Activated naive CD4-positive, alpha-beta T cell treated with anti-CD3 and anti-CD28 coated beads, Interleukin-2, amount 10 ng/mL, durations not matched to agents 7 days and 5 days (primary cell): ENCODE measurements around the gene CRP.
"Not testable (repeated sequence)": the region's sequence is repeated elsewhere in the genome, so short reads cannot be mapped to it uniquely, and the experiment has no call there.

ENCODE experiments used
- CTCF ChIA-PET: fragments of 350-600 bp; sonication (Branson Sonifier 250); formaldehyde crosslinking; loops from one replicate; lab custom pipeline; 2021; ENCODE audit warnings: antibody characterized with exemption; lab: Charles Lee
- DNase-seq: peaks from one replicate; pipeline ENCODE4 v3.0.0-alpha.2; 2020
- H3K27ac Mint-ChIP-seq: one replicate; pipeline ENCODE4 v1.8.0; 2021; ENCODE audit warnings: mild to moderate bottlenecking, moderate library complexity, mixed read lengths
- H3K27me3 Mint-ChIP-seq: one replicate; pipeline ENCODE4 v1.8.0; 2021; ENCODE audit warnings: mild to moderate bottlenecking, mixed read lengths
- H3K36me3 Mint-ChIP-seq: one replicate; pipeline ENCODE4 v1.8.0; 2021; ENCODE audit warnings: mixed read lengths
- H3K4me1 Mint-ChIP-seq: one replicate; pipeline ENCODE4 v1.8.0; 2021; ENCODE audit warnings: mixed read lengths
- H3K4me3 Mint-ChIP-seq: one replicate; pipeline ENCODE4 v1.8.0; 2021; ENCODE audit warnings: mild to moderate bottlenecking, moderate library complexity, mixed read lengths
- H3K9me3 Mint-ChIP-seq: one replicate; pipeline ENCODE4 v1.8.0; 2021; ENCODE audit warnings: mixed read lengths

CRP gene

GRCh38 chr1:159714529-159714928, at the start of gene CRP:
CRP (minus strand) TSS chr1:159714589; CDS start chr1:159714485, 104 bp downstream.
- CTCF ChIA-PET, result no interaction called here
- no peaks in the 10 kb centered on the region for H3K4me1 Mint-ChIP-seq
- peaks cover 9% of the 10 kb centered on the region for H3K27me3 Mint-ChIP-seq
- H3K4me3 Mint-ChIP-seq, result no peak within 1 kb of the TSS
- H3K27ac Mint-ChIP-seq, result no peak within 1 kb of the TSS
- no peak for DNase-seq
- H3K36me3 Mint-ChIP-seq, result no peaks in the 10 kb centered on the region
- H3K9me3 Mint-ChIP-seq, result peaks cover 11% of the 10 kb centered on the region

GRCh38 chr1:159763686-159764085, 49.3 kb upstream of the CRP start:
- Mint-ChIP-seq H3K27me3 (peaks cover 6% of the 10 kb centered on the region), H3K9me3 (no peaks in the 10 kb centered on the region), H3K4me1 (no peaks in the 10 kb centered on the region), H3K27ac (no peak overlapping the region), H3K4me3 (no peak overlapping the region), H3K36me3 (no peaks in the 10 kb centered on the region)
- CTCF ChIA-PET, result no interaction called here
- no peak for DNase-seq

- Mint-ChIP-seq H3K4me1 (no peaks in the 10 kb centered on the region), H3K9me3 (no peaks in the 10 kb centered on the region), H3K4me3 (no peak overlapping the region), H3K27me3 (peaks cover 4% of the 10 kb centered on the region), H3K27ac (no peak overlapping the region), H3K36me3 (no peaks in the 10 kb centered on the region)
- no peak for DNase-seq
- CTCF ChIA-PET, result no interaction called here
These were observed 42.0 kb upstream of the CRP start for GRCh38 chr1:159756397-159756796.

- Mint-ChIP-seq H3K36me3 (no peaks in the 10 kb centered on the region), H3K27ac (no peak overlapping the region), H3K4me1 (no peaks in the 10 kb centered on the region), H3K9me3 (no peaks in the 10 kb centered on the region), H3K4me3 (no peak overlapping the region), H3K27me3 (peaks cover 4% of the 10 kb centered on the region)
- CTCF ChIA-PET, result no interaction called here
- no peak for DNase-seq
These were observed 41.1 kb upstream of the CRP start for GRCh38 chr1:159755451-159756007.

- CTCF ChIA-PET, result no interaction called here
- Mint-ChIP-seq H3K27me3 (peaks cover 4% of the 10 kb centered on the region), H3K4me3 (no peak overlapping the region), H3K4me1 (no peaks in the 10 kb centered on the region), H3K27ac (no peak overlapping the region), H3K36me3 (no peaks in the 10 kb centered on the region), H3K9me3 (no peaks in the 10 kb centered on the region)
- DNase-seq, result no peak
These were observed 39.0 kb upstream of the CRP start for GRCh38 chr1:159753386-159753785.

GRCh38 chr1:159752135-159752580, 37.8 kb upstream of the CRP start:
- CTCF ChIA-PET, result interaction anchor here (0.6 kb wide), 1 partner anchor 43 kb away, joined by 3 read pairs; no protein-coding TSS in a partner anchor
- DNase-seq, result no peak

GRCh38 chr1:159751031-159751430, 36.6 kb upstream of the CRP start:
- Mint-ChIP-seq H3K27ac (no peak overlapping the region), H3K9me3 (no peaks in the 10 kb centered on the region), H3K4me1 (no peaks in the 10 kb centered on the region), H3K36me3 (no peaks in the 10 kb centered on the region), H3K4me3 (no peak overlapping the region), H3K27me3 (no peaks in the 10 kb centered on the region)
- CTCF ChIA-PET, result no interaction called here
- DNase-seq, result no peak

More at GRCh38 chr1:159752135-159752580, 37.8 kb upstream of the CRP start:
- Mint-ChIP-seq H3K4me3 (no peak overlapping the region), H3K27me3 (peaks cover 4% of the 10 kb centered on the region), H3K27ac (no peak overlapping the region), H3K4me1 (no peaks in the 10 kb centered on the region), H3K9me3 (no peaks in the 10 kb centered on the region), H3K36me3 (no peaks in the 10 kb centered on the region)

- no peak for DNase-seq
- CTCF ChIA-PET, result no interaction called here
- no peaks in the 10 kb centered on the region for H3K4me1 Mint-ChIP-seq
- no peak overlapping the region for H3K27ac Mint-ChIP-seq
- H3K4me3 Mint-ChIP-seq, result no peak overlapping the region
- no peaks in the 10 kb centered on the region for H3K9me3 Mint-ChIP-seq
- no peaks in the 10 kb centered on the region for H3K36me3 Mint-ChIP-seq
- no peaks in the 10 kb centered on the region for H3K27me3 Mint-ChIP-seq
These were observed 36.2 kb upstream of the CRP start for GRCh38 chr1:159750621-159751020.

GRCh38 chr1:159749630-159750029, 35.2 kb upstream of the CRP start:
- Mint-ChIP-seq H3K4me1 (no peaks in the 10 kb centered on the region), H3K36me3 (no peaks in the 10 kb centered on the region), H3K27ac (no peak overlapping the region), H3K9me3 (no peaks in the 10 kb centered on the region), H3K4me3 (no peak overlapping the region), H3K27me3 (no peaks in the 10 kb centered on the region)
- CTCF ChIA-PET, result no interaction called here
- no peak for DNase-seq

GRCh38 chr1:159748370-159748769, 34.0 kb upstream of the CRP start:
- Mint-ChIP-seq H3K27ac (no peak overlapping the region), H3K27me3 (no peaks in the 10 kb centered on the region), H3K9me3 (no peaks in the 10 kb centered on the region), H3K4me3 (no peak overlapping the region), H3K36me3 (no peaks in the 10 kb centered on the region), H3K4me1 (no peaks in the 10 kb centered on the region)
- DNase-seq, result no peak
- CTCF ChIA-PET, result no interaction called here

GRCh38 chr1:159746666-159747065, 32.3 kb upstream of the CRP start:
- no peak overlapping the region for H3K27ac Mint-ChIP-seq
- H3K4me1 Mint-ChIP-seq, result no peaks in the 10 kb centered on the region
- DNase-seq, result no peak
- CTCF ChIA-PET, result no interaction called here
- no peak overlapping the region for H3K4me3 Mint-ChIP-seq
- no peaks in the 10 kb centered on the region for H3K9me3 Mint-ChIP-seq
- H3K27me3 Mint-ChIP-seq, result no peaks in the 10 kb centered on the region
- H3K36me3 Mint-ChIP-seq, result no peaks in the 10 kb centered on the region

GRCh38 chr1:159743651-159744410, 29.4 kb upstream of the CRP start:
- Mint-ChIP-seq H3K9me3 (peaks cover 2% of the 10 kb centered on the region), H3K4me3 (no peak overlapping the region), H3K27me3 (no peaks in the 10 kb centered on the region), H3K36me3 (no peaks in the 10 kb centered on the region), H3K4me1 (no peaks in the 10 kb centered on the region), H3K27ac (no peak overlapping the region)
- CTCF ChIA-PET, result no interaction called here
- DNase-seq, result no peak

GRCh38 chr1:159737238-159737916, 23.0 kb upstream of the CRP start:
- H3K9me3 Mint-ChIP-seq, result peaks cover 2% of the 10 kb centered on the region
- H3K27ac Mint-ChIP-seq, result no peak overlapping the region
- H3K36me3 Mint-ChIP-seq, result no peaks in the 10 kb centered on the region
- H3K4me3 Mint-ChIP-seq, result no peak overlapping the region
- CTCF ChIA-PET, result no interaction called here
- no peaks in the 10 kb centered on the region for H3K27me3 Mint-ChIP-seq
- H3K4me1 Mint-ChIP-seq, result no peaks in the 10 kb centered on the region
- DNase-seq, result no peak

- not testable (repeated sequence) for H3K36me3 Mint-ChIP-seq, H3K27me3 Mint-ChIP-seq, DNase-seq, H3K4me1 Mint-ChIP-seq, H3K4me3 Mint-ChIP-seq, H3K27ac Mint-ChIP-seq
- CTCF ChIA-PET, result interaction anchor here (1.2 kb wide), 1 partner anchor 13 kb away, joined by 3 read pairs; no protein-coding TSS in a partner anchor
- peaks cover 17% of the 10 kb centered on the region for H3K9me3 Mint-ChIP-seq
These were observed 8.8 kb upstream of the CRP start for GRCh38 chr1:159723188-159723587.

GRCh38 chr1:159719990-159720389, 5.6 kb upstream of the CRP start:
- H3K27ac Mint-ChIP-seq, result no peak overlapping the region
- CTCF ChIA-PET, result no interaction called here
- peaks cover 23% of the 10 kb centered on the region for H3K9me3 Mint-ChIP-seq
- H3K36me3 Mint-ChIP-seq, result no peaks in the 10 kb centered on the region
- DNase-seq, result no peak
- no peaks in the 10 kb centered on the region for H3K4me1 Mint-ChIP-seq
- peaks cover 9% of the 10 kb centered on the region for H3K27me3 Mint-ChIP-seq
- H3K4me3 Mint-ChIP-seq, result no peak overlapping the region
